Measurements from ENCODE around the gene CDC7. TPM values are rescaled to one million over a fixed set of nuclear protein-coding genes. Genes with fewer than 3 reads are reported as not detected.

CDC7 gene
- total and polyA plus RNA-seq, 2 donors (not counting 1 experiment from before 2014, with no cell fraction given): 3.1 to 5.1 TPM

GRCh38 chr1:91503332-91503900, 2.8 kb downstream of the CDC7 start:
- H3K79me2 ChIP-seq (ENCODE audit: control insufficient read depth, insufficient read depth, low read length): peaks cover 27% of the 10 kb centered on the region

GRCh38 chr1:91503975-91504530, 3.4 kb downstream of the CDC7 start:
- TF ChIP-seq CTCF (conservative IDR thresholded peaks at IDR 0.05 in 1 of 2, IDR thresholded peaks at IDR 0.05 in 1 of 2; ENCODE audit: low read depth in 1 of 2, low read length in 2 of 2) (no peak), EZH2 (IDR thresholded peaks at IDR 0.05; ENCODE audit: low read length, missing control alignments) (no peak)
- no peak for DNase-seq (ENCODE audit: low read depth in 2 of 2)
- Histone ChIP-seq H3K9me3 (ENCODE audit: control insufficient read depth, insufficient read depth, low read depth, low read length) (no peaks in the 10 kb centered on the region), H3K4me3 (replicated peaks in 1 of 4; ENCODE audit: control extremely low read depth in 1 of 4, insufficient read depth in 1 of 4, low read depth in 3 of 4, low read length in 4 of 4) (no peak overlapping the region), H3K27ac (ENCODE audit: insufficient read depth, low read length) (no peak overlapping the region), H3K27me3 (ENCODE audit: control insufficient read depth, insufficient read depth, low read length) (no peaks in the 10 kb centered on the region), H2AFZ (ENCODE audit: low read length) (no peak overlapping the region), H3K4me2 (ENCODE audit: extremely low read depth, insufficient read depth, low read length) (no peak overlapping the region), H4K20me1 (ENCODE audit: control insufficient read depth, extremely low read depth, insufficient read depth, low read length) (no peaks in the 10 kb centered on the region), H3K9ac (ENCODE audit: insufficient read depth, low read length) (no peak overlapping the region), H3K79me2 (ENCODE audit: control insufficient read depth, insufficient read depth, low read length) (peaks cover 27% of the 10 kb centered on the region), H3K4me1 (ENCODE audit: control insufficient read depth, extremely low read depth, insufficient read depth, low read length) (peaks cover 13% of the 10 kb centered on the region), H3K36me3 (ENCODE audit: control insufficient read depth, insufficient read depth, low read length) (no peaks in the 10 kb centered on the region)

More at GRCh38 chr1:91503332-91503900, 2.8 kb downstream of the CDC7 start:
- Histone ChIP-seq H3K9ac (ENCODE audit: insufficient read depth, low read length) (no peak overlapping the region), H3K4me2 (ENCODE audit: extremely low read depth, insufficient read depth, low read length) (peak overlapping the region; percentile 92), H3K4me3 (replicated peaks in 1 of 4; ENCODE audit: control extremely low read depth in 1 of 4, insufficient read depth in 1 of 4, low read depth in 3 of 4, low read length in 4 of 4) (peak overlapping the region in 1 of 4 experiments; percentile 3), H2AFZ (ENCODE audit: low read length) (no peak overlapping the region), H3K27me3 (ENCODE audit: control insufficient read depth, insufficient read depth, low read length) (no peaks in the 10 kb centered on the region), H3K36me3 (ENCODE audit: control insufficient read depth, insufficient read depth, low read length) (no peaks in the 10 kb centered on the region), H3K9me3 (ENCODE audit: control insufficient read depth, insufficient read depth, low read depth, low read length) (no peaks in the 10 kb centered on the region), H3K27ac (ENCODE audit: insufficient read depth, low read length) (no peak overlapping the region), H3K4me1 (ENCODE audit: control insufficient read depth, extremely low read depth, insufficient read depth, low read length) (peaks cover 13% of the 10 kb centered on the region), H4K20me1 (ENCODE audit: control insufficient read depth, extremely low read depth, insufficient read depth, low read length) (no peaks in the 10 kb centered on the region)
- DNase-seq (ENCODE audit: low read depth in 2 of 2): no peak
- no peak for TF ChIP-seq CTCF (conservative IDR thresholded peaks at IDR 0.05 in 1 of 2, IDR thresholded peaks at IDR 0.05 in 1 of 2; ENCODE audit: low read depth in 1 of 2, low read length in 2 of 2)
- TF ChIP-seq EZH2 (IDR thresholded peaks at IDR 0.05; ENCODE audit: low read length, missing control alignments): no peak

GRCh38 chr1:91505086-91505485, 4.4 kb downstream of the CDC7 start:
- Histone ChIP-seq H3K9me3 (ENCODE audit: control insufficient read depth, insufficient read depth, low read depth, low read length) (no peaks in the 10 kb centered on the region), H2AFZ (ENCODE audit: low read length) (no peak overlapping the region), H3K79me2 (ENCODE audit: control insufficient read depth, insufficient read depth, low read length) (peaks cover 27% of the 10 kb centered on the region), H3K27ac (ENCODE audit: insufficient read depth, low read length) (no peak overlapping the region), H3K4me3 (replicated peaks in 1 of 4; ENCODE audit: control extremely low read depth in 1 of 4, insufficient read depth in 1 of 4, low read depth in 3 of 4, low read length in 4 of 4) (no peak overlapping the region), H3K4me2 (ENCODE audit: extremely low read depth, insufficient read depth, low read length) (no peak overlapping the region), H3K27me3 (ENCODE audit: control insufficient read depth, insufficient read depth, low read length) (no peaks in the 10 kb centered on the region), H3K9ac (ENCODE audit: insufficient read depth, low read length) (no peak overlapping the region), H3K4me1 (ENCODE audit: control insufficient read depth, extremely low read depth, insufficient read depth, low read length) (peaks cover 10% of the 10 kb centered on the region), H4K20me1 (ENCODE audit: control insufficient read depth, extremely low read depth, insufficient read depth, low read length) (no peaks in the 10 kb centered on the region), H3K36me3 (ENCODE audit: control insufficient read depth, insufficient read depth, low read length) (no peaks in the 10 kb centered on the region)
- TF ChIP-seq EZH2 (IDR thresholded peaks at IDR 0.05; ENCODE audit: low read length, missing control alignments) (no peak), CTCF (conservative IDR thresholded peaks at IDR 0.05 in 1 of 2, IDR thresholded peaks at IDR 0.05 in 1 of 2; ENCODE audit: low read depth in 1 of 2, low read length in 2 of 2) (no peak)
- no peak for DNase-seq (ENCODE audit: low read depth in 2 of 2)
